Activated naive CD4-positive, alpha-beta T cell treated with anti-CD3 and anti-CD28 coated beads for 36 hours (primary cell): Measurements from ENCODE around the gene ATP6V1F. TPM values are rescaled to one million over a fixed set of nuclear protein-coding genes. Genes with fewer than 3 reads are reported as not detected.

Experiments used
- CTCF ChIA-PET: fragments of 350-600 bp; sonication (Branson Sonifier 250); formaldehyde crosslinking; loops from one replicate; lab custom pipeline; 2021; ENCODE audit warnings: antibody characterized with exemption; lab: Charles Lee
- DNase-seq: peaks from one replicate; pipeline ENCODE4 v3.0.0-alpha.2; 2020
- H3K27ac Mint-ChIP-seq: one replicate; pipeline ENCODE4 v1.8.0; 2021; ENCODE audit warnings: mild to moderate bottlenecking, mixed read lengths
- H3K27me3 Mint-ChIP-seq: one replicate; pipeline ENCODE4 v1.8.0; 2021; ENCODE audit warnings: low read depth, mixed read lengths
- H3K36me3 Mint-ChIP-seq: one replicate; pipeline ENCODE4 v1.8.0; 2021; ENCODE audit warnings: low read depth, mixed read lengths
- H3K4me1 Mint-ChIP-seq: one replicate; pipeline ENCODE4 v1.8.0; 2021; ENCODE audit warnings: low read depth, mixed read lengths
- H3K4me3 Mint-ChIP-seq: one replicate; pipeline ENCODE4 v1.8.0; 2021; ENCODE audit warnings: mild to moderate bottlenecking, moderate library complexity, mixed read lengths
- H3K9me3 Mint-ChIP-seq: one replicate; pipeline ENCODE4 v1.8.0; 2021; ENCODE audit warnings: mixed read lengths
- intact Hi-C: fragments of 100-400 bp; cut with micrococcal nuclease; formaldehyde crosslinking; loops from one replicate; pipeline ENCODE4 v1.15.1; 2023
- total RNA-seq, 2 experiments: library from RNA; stranded (reverse); gene quantifications; one replicate each; pipeline ENCODE4 v1.2.3, GENCODE V29; 2021

ATP6V1F gene
- total RNA-seq, 2 experiments from 2014 or later = 129 to 142 TPM

DNA sequence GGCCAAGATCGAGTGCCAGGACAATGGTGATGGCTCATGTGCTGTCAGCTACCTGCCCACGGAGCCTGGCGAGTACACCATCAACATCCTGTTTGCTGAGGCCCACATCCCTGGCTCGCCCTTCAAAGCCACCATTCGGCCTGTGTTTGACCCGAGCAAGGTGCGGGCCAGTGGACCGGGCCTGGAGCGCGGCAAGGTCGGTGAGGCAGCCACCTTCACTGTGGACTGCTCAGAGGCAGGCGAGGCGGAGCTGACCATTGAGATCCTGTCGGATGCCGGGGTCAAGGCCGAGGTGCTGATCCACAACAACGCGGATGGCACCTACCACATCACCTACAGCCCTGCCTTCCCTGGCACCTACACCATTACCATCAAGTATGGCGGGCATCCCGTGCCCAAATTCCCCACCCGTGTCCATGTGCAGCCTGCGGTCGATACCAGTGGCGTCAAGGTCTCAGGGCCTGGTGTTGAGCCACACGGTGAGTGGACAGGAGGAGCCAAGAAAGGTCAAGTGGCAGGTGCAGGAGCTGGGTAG is 17.8 kb upstream of the ATP6V1F start:
- CTCF ChIA-PET = interaction anchor here (0.7 to 1.7 kb wide), 4 partner anchors 16 to 39 kb away, joined by 3 to 7 read pairs (median 4); partner anchors contain the start of gene ATP6V1F
- H3K9me3 Mint-ChIP-seq = no peaks in the 10 kb centered on the region
- H3K4me1 Mint-ChIP-seq = peaks cover 3% of the 10 kb centered on the region
- intact Hi-C loops = no loop called here
- DNase-seq = no peak
- no peak overlapping the region for H3K4me3 Mint-ChIP-seq
- no peak overlapping the region for H3K27ac Mint-ChIP-seq
- H3K27me3 Mint-ChIP-seq = no peaks in the 10 kb centered on the region
- H3K36me3 Mint-ChIP-seq = no peaks in the 10 kb centered on the region

DNA sequence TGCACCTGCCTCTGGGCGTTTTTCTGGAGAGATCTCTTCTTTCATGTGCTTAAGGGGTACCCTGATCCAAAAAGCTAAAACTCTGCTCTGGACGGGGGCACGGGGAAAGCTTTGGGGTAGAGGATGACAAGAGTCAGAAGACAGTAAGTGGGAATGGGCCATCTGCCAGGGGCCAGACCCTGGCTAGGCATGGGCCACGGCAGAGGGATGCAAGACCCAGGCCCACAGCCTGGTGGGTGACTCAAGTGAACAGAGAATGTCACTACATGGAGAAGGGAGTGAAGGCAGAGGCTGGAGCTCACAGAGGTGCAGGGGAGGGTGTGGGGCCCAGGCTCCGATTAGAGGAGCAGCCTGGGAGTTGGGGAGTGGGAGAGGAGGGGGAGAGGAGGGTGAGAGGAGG is 17.2 kb upstream of the ATP6V1F start:
- Mint-ChIP-seq H3K36me3 (no peaks in the 10 kb centered on the region), H3K4me1 (peaks cover 3% of the 10 kb centered on the region), H3K27ac (no peak overlapping the region), H3K9me3 (no peaks in the 10 kb centered on the region), H3K27me3 (no peaks in the 10 kb centered on the region), H3K4me3 (no peak overlapping the region)
- intact Hi-C loops = no loop called here
- CTCF ChIA-PET = interaction anchor here (1.1 kb wide), 1 partner anchor 38 kb away, joined by 4 read pairs; no protein-coding TSS in a partner anchor
- DNase-seq = no peak

DNA sequence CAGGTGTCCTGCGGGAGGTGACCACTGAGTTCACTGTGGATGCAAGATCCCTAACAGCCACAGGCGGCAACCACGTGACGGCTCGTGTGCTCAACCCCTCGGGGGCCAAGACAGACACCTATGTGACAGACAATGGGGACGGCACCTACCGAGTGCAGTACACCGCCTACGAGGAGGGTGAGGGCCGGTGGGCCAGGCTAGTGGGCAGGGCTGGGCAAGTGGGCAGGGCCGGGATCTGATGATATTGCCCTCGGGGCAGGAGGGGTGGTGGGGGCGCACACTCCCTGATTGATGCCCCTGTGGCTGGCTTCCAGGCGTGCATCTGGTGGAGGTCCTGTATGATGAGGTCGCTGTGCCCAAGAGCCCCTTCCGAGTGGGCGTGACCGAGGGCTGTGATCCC is 16.7 kb upstream of the ATP6V1F start:
- CTCF ChIA-PET = no interaction called here
- H3K27me3 Mint-ChIP-seq = no peaks in the 10 kb centered on the region
- intact Hi-C loops = no loop called here
- H3K4me3 Mint-ChIP-seq = no peak overlapping the region
- no peak for DNase-seq
- H3K36me3 Mint-ChIP-seq = no peaks in the 10 kb centered on the region
- no peak overlapping the region for H3K27ac Mint-ChIP-seq
- peaks cover 3% of the 10 kb centered on the region for H3K4me1 Mint-ChIP-seq
- no peaks in the 10 kb centered on the region for H3K9me3 Mint-ChIP-seq

DNA sequence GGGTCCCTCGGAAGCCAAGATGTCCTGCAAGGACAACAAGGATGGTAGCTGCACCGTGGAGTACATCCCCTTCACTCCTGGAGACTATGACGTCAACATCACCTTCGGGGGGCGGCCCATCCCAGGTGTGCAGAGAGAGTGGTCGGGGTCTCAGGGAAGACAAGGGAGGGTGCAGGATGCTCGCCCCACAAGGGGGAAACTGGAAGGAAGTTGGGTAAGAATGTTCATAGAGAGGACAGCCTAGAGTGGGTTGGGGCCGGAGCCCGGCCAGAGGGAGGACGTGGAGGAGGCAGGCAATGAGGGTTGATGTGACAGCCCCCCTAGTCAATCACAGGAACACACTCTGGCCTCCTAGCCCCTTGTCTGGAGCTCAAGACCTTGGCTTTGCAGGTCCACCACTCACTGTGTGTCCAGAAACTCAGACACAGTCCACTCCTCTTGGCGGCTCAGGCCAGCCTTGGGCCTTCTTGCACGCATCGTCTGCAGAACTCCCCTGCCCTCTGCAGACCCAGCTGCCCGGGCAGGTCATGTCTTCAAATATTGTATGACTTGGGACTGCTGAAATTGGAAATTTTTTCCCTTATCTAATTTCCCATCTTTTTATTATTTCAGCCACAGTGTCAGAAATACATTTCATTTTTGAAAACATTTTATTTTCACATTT is 15.7 kb upstream of the ATP6V1F start:
- H3K4me3 Mint-ChIP-seq = no peak overlapping the region
- H3K9me3 Mint-ChIP-seq = no peaks in the 10 kb centered on the region
- no peaks in the 10 kb centered on the region for H3K36me3 Mint-ChIP-seq
- H3K4me1 Mint-ChIP-seq = peaks cover 2% of the 10 kb centered on the region
- intact Hi-C loops = no loop called here
- no peak for DNase-seq
- no peaks in the 10 kb centered on the region for H3K27me3 Mint-ChIP-seq
- no peak overlapping the region for H3K27ac Mint-ChIP-seq
- CTCF ChIA-PET = no interaction called here

DNA sequence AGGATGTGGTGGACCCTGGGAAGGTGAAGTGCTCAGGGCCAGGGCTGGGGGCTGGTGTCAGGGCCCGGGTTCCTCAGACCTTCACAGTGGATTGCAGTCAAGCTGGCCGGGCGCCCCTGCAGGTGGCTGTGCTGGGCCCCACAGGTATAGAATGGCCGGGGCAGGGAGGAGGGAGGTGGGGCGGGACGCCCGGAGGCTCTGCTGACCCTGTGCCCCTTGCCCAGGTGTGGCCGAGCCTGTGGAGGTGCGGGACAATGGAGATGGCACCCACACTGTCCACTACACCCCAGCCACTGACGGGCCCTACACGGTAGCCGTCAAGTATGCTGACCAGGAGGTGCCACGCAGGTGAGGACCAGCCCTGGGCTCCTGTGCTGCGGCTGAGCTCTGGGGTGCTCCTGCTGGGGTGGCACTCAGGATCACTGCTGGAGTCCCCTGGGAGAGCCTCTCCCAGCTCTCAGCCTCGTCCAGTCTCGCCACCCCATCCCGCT is 14.9 kb upstream of the ATP6V1F start:
- DNase-seq = no peak
- H3K4me3 Mint-ChIP-seq = no peak overlapping the region
- no peaks in the 10 kb centered on the region for H3K27me3 Mint-ChIP-seq
- no peaks in the 10 kb centered on the region for H3K36me3 Mint-ChIP-seq
- intact Hi-C loops = no loop called here
- CTCF ChIA-PET = no interaction called here
- H3K4me1 Mint-ChIP-seq = no peaks in the 10 kb centered on the region
- no peak overlapping the region for H3K27ac Mint-ChIP-seq
- H3K9me3 Mint-ChIP-seq = no peaks in the 10 kb centered on the region

DNA sequence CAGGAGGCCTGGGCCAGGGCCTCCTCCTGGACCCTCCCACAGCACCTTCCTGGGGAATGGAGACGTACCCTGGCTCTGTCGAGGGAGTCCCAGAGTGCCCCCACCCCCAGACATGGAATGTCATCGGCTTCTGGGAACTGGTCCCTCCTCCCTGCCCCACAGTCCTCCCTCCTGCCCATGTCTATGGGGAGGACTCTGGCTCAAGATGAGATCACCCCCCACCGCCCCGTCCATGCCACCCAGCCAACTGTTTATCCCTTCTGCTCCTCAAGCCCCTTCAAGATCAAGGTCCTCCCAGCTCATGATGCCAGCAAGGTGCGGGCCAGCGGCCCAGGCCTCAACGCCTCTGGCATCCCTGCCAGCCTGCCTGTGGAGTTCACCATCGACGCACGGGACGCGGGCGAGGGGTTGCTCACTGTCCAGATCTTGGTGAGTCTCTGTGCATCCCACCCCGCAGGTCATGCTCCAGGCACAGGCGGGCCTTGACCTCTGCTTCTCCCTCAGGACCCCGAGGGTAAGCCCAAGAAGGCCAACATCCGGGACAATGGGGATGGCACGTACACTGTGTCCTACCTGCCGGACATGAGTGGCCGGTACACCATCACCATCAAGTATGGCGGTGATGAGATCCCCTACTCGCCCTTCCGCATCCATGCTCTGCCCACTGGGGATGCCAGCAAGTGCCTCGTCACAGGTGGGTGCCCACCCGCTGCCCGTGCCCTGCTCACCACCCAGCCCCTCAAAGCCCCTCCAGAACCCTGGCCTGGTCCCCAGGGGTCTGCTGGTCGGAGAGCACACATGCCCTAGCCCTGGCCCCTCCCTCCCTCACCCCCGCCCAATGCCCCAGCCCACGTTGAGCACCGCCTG is 14.1 kb upstream of the ATP6V1F start:
- intact Hi-C loops = no loop called here
- no peaks in the 10 kb centered on the region for H3K27me3 Mint-ChIP-seq
- no peak overlapping the region for H3K4me3 Mint-ChIP-seq
- DNase-seq = no peak
- no peaks in the 10 kb centered on the region for H3K36me3 Mint-ChIP-seq
- no peaks in the 10 kb centered on the region for H3K4me1 Mint-ChIP-seq
- H3K9me3 Mint-ChIP-seq = no peaks in the 10 kb centered on the region
- no peak overlapping the region for H3K27ac Mint-ChIP-seq
- CTCF ChIA-PET = no interaction called here

DNA sequence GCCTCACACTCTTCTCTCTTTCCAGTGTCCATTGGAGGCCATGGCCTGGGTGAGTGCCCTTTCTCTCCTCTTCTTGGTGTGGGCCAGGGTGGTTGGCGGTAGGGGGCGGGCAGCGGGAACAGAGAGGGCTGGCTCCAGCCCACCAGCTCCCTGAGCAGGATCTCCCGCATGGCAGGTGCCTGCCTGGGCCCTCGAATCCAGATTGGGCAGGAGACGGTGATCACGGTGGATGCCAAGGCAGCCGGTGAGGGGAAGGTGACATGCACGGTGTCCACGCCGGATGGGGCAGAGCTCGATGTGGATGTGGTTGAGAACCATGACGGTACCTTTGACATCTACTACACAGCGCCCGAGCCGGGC is 13.5 kb upstream of the ATP6V1F start:
- no peaks in the 10 kb centered on the region for H3K4me1 Mint-ChIP-seq
- no peaks in the 10 kb centered on the region for H3K36me3 Mint-ChIP-seq
- CTCF ChIA-PET = no interaction called here
- H3K27ac Mint-ChIP-seq = no peak overlapping the region
- no peaks in the 10 kb centered on the region for H3K9me3 Mint-ChIP-seq
- no peaks in the 10 kb centered on the region for H3K27me3 Mint-ChIP-seq
- intact Hi-C loops = no loop called here
- no peak overlapping the region for H3K4me3 Mint-ChIP-seq
- no peak for DNase-seq

DNA sequence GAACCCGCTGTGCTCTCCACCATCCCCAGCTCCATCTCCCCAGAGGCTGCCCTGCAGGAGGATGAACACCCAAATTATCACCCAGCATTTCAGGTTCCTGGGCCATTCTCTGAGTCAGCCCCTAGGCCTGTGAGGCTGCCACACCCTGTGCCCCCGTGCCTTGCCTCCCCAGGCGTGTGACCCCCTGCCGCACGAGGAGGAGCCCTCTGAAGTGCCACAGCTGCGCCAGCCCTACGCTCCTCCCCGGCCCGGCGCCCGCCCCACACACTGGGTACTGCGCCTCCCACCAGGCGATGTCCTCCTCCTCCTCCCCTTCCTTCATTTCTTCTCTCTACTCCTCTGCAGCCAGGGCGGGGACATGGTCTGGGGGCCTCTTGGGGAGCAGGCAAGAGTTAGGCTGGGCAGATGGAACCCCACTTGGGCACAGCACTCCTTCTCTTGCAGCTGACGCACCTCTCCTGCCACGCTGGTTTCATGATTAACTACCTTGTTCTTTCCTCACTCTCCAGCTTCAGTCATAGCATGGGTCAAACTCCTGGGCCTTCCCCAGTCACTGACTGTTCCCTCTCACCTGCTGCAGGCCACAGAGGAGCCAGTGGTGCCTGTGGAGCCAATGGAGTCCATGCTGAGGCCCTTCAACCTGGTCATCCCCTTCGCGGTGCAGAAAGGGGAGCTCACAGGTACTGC is 12.7 kb upstream of the ATP6V1F start:
- CTCF ChIA-PET = no interaction called here
- no peak overlapping the region for H3K27ac Mint-ChIP-seq
- H3K4me3 Mint-ChIP-seq = no peak overlapping the region
- intact Hi-C loops = no loop called here
- no peak for DNase-seq
- H3K9me3 Mint-ChIP-seq = no peaks in the 10 kb centered on the region
- H3K27me3 Mint-ChIP-seq = no peaks in the 10 kb centered on the region
- H3K4me1 Mint-ChIP-seq = no peaks in the 10 kb centered on the region
- no peaks in the 10 kb centered on the region for H3K36me3 Mint-ChIP-seq

DNA sequence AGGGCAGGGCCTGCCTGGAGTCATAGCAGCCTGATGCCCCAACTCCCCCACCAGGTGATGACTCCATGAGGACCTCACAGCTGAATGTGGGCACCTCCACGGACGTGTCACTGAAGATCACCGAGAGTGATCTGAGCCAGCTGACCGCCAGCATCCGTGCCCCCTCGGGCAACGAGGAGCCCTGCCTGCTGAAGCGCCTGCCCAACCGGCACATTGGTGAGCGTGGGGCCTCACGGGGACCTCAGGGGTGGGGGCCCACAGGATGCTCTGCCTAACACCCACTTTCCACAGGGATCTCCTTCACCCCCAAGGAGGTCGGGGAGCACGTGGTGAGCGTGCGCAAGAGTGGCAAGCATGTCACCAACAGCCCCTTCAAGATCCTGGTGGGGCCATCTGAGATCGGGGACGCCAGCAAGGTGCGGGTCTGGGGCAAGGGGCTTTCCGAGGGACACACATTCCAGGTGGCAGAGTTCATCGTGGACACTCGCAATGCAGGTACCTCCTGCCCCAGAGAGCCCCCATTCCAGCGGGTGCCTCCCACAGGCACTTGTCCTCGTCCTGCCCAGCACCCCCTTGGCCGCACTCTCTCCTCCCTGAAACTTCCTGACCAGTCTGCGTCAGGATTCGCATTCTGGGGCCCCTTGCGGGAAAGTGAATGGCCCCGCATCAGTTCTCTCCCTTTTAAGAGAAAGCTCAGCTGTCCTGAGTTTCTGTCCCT is 10.0 kb upstream of the ATP6V1F start:
- intact Hi-C loops = no loop called here
- no peak overlapping the region for H3K27ac Mint-ChIP-seq
- H3K4me3 Mint-ChIP-seq = no peak overlapping the region
- no peaks in the 10 kb centered on the region for H3K36me3 Mint-ChIP-seq
- no peaks in the 10 kb centered on the region for H3K27me3 Mint-ChIP-seq
- no peaks in the 10 kb centered on the region for H3K9me3 Mint-ChIP-seq
- no peaks in the 10 kb centered on the region for H3K4me1 Mint-ChIP-seq
- DNase-seq = no peak
- CTCF ChIA-PET = no interaction called here

DNA sequence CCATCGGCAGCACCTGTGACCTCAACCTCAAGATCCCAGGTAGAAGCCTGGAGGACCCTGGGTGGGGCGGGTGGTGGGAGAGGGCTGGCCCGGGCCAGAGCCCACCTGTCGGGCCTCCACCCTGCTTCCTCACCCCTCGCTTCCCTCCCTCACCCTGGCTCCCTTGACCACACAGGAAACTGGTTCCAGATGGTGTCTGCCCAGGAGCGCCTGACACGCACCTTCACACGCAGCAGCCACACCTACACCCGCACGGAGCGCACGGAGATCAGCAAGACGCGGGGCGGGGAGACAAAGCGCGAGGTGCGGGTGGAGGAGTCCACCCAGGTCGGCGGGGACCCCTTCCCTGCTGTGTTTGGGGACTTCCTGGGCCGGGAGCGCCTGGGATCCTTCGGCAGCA is 8.9 kb upstream of the ATP6V1F start:
- Mint-ChIP-seq H3K4me1 (no peaks in the 10 kb centered on the region), H3K9me3 (no peaks in the 10 kb centered on the region), H3K27me3 (no peaks in the 10 kb centered on the region), H3K27ac (no peak overlapping the region), H3K36me3 (no peaks in the 10 kb centered on the region), H3K4me3 (no peak overlapping the region)
- intact Hi-C loops = no loop called here
- CTCF ChIA-PET = no interaction called here
- DNase-seq = no peak

DNA sequence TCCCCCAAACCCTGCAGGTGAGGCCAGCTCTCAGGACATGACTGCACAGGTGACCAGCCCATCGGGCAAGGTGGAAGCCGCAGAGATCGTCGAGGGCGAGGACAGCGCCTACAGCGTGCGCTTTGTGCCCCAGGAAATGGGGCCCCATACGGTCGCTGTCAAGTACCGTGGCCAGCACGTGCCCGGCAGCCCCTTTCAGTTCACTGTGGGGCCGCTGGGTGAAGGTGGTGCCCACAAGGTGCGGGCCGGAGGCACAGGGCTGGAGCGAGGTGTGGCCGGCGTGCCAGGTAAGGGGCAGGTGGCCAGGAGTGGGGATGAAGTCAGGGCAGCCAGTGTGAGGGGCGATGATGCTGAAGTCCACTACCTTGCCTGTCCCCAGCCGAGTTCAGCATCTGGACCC is 8.3 kb upstream of the ATP6V1F start:
- intact Hi-C loops = no loop called here
- Mint-ChIP-seq H3K4me3 (no peak overlapping the region), H3K27ac (no peak overlapping the region), H3K27me3 (no peaks in the 10 kb centered on the region), H3K36me3 (no peaks in the 10 kb centered on the region), H3K9me3 (no peaks in the 10 kb centered on the region), H3K4me1 (no peaks in the 10 kb centered on the region)
- no peak for DNase-seq
- CTCF ChIA-PET = no interaction called here

DNA sequence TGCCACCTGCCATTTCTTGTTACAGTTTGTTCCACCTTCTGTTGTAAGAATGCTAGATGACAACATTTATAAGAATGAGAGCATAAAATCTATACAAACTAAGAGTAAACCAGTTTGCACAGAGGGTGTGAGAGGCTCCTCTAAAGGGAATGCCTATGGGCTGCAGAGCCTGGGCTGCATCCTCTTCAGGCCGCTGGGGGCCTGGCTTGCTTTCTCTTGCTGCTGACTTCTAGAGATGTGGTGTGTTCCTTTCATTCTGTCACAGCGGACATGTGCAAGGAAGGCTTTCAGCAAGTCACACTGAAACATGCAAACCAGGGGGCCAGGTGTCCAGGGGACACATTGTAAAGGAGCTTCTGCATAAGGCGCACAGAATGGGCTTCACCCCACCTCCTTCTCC is 7.1 kb upstream of the ATP6V1F start:
- CTCF ChIA-PET = no interaction called here
- Mint-ChIP-seq H3K4me3 (no peak overlapping the region), H3K27me3 (no peaks in the 10 kb centered on the region), H3K27ac (no peak overlapping the region), H3K4me1 (no peaks in the 10 kb centered on the region), H3K36me3 (no peaks in the 10 kb centered on the region), H3K9me3 (no peaks in the 10 kb centered on the region)
- intact Hi-C loops = no loop called here
- DNase-seq = no peak
